ENCODE results near the gene FPR1.

FPR1 gene

DNA sequence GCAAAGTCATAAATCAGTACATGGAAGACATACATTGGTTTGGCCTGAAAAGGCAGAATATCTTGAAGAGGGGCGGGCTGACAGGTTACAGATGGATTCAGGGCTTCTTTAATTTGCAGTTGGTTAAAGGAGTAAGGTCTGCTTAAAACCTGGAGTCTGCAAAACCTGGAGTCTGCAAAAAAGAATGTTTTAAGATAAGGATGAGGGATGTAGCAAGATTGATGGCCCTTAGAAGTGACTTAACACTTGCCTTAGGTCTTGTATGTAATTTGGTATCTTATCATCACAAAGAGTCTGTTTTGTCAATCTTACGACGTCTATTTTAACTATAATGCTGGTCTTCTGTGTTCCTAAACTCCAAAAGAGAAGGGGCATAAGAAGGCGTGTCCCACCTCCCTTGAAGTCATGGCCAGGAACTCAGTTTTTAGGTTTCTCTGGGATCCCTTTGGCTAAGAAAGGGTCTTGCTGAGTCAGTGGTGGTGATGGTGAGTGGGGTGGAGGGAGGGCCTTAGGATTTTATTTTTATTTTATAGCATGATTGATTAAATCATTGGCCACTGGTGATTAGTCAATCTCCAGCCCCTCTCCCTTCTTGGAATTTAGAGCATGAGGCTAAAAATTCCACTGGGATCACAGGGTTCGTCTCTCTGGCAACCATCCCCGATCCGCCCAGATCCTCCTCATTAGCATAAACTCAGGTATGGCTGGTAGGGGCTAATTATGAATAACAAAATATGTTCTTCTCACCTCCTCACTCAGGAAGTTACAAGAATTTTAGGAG lies 17.7 kb downstream of the FPR1 start:
- DNase-seq, result no peak

DNA sequence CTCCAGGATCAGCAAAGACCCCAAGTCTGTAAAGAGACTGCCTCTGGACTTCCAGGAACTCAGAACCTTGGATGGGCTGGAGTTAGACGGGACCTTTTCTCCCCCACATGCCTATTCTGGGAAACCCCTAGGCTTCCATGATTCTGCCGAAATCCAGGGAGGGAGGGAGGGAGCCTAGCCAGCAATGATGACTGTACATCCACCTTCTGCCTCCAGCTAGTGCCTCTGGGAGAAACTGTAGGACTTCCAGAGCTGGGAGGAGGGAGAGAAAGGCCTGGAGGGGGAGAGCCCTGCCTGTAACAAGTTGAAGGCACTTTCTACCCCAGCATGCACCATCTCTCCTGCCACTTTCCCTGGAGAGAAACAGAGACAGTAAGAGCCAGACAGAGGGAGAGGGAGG lies 21.9 kb downstream of the FPR1 start:
- no peak for DNase-seq

DNA sequence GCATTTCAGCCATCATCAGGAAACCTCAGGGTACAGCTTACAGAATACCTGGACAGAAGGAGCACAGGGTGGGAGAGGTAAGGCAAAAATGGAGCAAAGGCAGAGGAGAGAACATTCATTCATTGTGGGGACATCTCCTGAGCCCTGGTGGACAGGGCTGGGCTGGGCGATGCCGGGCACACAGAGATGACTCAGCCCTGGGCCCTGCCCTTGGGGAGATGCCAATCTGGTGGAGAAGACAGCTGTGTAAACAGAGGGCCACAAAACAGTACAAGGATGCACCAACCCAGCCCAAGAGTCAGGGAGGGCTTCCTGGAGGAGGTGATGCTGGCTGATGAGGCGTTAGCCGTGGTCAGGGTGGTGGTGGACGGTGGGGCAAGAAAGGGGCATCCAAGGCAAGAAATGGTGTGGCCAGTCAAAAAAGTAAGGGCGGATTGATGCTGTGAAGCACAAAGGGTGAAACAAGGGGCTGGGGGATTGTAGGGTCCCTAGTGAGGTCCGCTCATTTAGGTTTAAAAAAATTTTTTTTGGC lies 24.3 kb downstream of the FPR1 start:
- DNase-seq, result no peak

DNA sequence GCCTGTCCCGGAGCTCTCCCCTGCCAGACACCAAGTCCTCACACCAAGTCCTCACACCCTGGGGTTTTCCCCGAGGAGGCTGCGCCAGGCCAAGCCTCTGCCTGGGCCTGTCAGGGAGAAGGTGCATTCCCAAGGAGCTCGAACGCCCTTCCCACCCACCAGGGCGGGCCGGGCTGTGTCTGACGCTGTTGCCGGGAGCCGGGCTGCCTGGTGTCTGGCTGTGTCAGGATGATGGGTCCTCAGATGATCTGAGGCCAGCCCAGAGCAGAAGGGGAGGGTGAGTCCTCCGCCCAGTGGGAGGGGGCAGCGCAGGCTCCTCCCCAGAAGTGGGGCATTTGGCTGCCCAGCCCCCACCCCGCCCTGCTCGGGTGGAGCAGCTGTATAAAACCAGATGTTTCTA lies 25.6 kb downstream of the FPR1 start:
- DNase-seq, result no peak

DNA sequence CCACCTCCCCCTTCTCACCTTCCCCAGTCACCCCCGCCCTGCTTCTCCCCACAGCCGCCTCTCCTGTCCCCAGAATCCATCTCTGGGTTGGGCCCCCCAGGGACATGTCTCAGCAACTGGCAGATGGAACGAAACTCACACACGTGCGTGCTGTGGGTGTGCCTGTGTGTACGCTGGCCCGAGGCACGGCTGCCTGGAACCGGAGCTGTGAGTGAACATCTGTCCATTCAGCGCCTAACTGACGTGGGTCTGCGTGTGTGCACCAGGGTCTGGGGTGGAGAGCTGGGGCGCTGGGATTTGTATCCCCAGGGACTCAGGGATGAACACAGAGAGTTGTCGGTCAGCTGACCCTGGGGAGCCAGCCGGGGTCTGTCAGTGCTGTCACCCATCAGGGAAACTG lies 27.1 kb downstream of the FPR1 start:
- DNase-seq, result no peak

DNA sequence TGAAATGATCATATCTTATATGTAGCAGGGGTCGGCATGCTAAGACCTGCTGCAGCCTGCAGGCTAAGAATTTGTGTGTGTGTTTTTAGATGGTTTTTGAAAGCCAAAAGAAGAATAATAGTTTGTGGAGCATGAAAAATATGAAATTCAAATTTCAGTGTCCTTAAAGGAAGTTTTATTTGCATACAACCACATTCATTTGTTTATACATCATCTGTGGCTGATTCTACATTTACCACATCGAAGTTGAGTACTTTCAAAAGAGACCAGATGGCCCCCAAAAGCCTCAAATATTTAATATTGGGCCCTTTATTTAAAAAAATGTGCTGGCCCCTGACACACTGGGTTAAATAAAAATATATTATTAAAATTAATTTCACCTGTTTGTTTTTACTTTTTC lies 29.2 kb downstream of the FPR1 start:
- no peak for DNase-seq

DNA sequence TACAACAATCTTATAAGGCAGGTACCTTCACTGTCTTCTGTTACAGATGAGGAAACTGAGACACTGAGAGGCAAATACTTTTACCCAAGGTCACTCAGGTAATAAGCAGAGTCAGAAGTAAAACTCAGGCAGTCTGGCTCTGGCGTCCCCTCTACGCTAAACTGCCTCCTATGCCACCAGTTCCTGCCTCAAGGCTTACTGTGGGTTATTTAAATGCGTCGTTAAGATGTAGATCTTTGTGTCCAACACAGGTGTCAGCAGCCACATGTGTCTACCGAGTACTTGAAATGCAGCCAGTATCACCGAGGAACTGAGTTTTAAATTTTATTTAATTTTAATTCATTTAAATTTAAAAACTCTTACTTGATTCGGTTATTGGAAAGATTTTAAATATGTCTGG lies 29.8 kb downstream of the FPR1 start:
- DNase-seq, result no peak

DNA sequence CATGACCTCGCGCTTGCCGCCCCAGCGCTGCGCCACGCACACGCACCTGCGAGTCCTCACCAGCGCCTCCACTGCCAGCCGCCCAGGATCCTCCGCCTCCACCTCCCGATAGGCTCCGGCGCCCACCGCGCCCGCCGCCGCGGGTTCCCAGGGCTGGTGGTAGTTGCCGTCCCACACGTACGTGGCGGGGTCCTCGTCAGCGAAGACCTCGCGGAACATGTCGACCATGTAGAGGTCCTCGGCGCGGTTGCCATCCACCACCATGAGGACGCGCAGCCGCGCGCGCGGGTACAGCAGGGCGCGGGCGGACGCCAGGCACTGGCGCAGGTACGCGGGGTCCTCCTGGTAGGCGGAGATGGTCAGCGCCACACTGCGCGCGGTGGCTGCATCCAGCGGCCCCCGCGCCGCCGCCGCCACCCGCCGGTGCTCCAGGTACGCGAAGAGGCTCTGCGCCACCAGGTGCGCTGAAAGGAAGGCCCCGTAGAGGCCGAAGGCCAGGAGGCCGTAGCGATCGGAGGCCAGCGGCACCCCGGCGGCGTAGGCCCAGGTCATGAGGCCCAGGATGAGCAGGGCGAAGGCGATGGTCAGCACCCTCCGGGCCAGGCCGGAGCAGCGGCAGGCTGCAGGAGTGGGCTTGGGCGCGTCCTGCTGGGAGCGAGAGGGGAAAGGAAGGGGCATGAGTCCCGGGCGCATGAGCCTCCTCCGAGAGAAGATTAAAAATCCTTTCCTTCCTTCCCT lies 32.3 kb downstream of the FPR1 start:
- DNase-seq, result no peak

DNA sequence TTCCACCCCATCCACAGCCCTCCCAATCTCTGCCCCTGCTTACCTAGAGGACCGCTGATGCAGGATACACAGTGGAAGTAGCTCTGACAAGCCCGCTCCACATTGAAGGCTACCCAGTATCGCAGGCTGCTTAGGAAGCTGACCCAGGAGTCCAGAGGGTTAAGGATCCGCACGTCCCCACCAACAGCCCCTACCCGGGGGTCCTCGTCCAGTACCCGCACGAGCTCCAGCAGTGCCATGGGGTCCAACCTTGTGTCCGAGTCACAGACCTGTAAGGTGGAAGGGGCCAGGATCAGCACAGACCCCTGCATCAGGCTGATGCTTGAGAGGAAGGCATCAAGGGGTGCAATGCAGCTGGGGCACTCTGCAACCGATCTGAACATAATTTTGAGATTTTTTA lies 34.8 kb downstream of the FPR1 start:
- DNase-seq, result no peak

DNA sequence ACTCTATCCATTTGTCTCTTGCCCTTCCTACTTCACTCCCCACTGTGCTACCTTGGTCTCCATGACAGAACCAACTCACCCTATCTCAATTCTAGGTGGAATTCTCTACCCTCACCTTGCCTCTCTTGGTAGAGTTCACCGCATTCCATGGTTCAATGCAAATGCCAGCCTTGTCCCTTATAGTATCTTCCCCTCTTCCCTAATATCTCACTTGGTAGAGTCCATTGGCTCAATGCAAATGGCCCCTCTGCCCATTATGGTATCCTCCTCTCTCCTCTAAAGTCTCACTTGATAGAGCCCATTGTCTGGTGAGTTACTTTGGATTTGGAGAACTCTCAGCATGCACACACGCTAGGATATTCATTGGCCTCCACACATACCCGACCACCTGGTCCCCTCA lies 35.8 kb downstream of the FPR1 start:
- no peak for DNase-seq

DNA sequence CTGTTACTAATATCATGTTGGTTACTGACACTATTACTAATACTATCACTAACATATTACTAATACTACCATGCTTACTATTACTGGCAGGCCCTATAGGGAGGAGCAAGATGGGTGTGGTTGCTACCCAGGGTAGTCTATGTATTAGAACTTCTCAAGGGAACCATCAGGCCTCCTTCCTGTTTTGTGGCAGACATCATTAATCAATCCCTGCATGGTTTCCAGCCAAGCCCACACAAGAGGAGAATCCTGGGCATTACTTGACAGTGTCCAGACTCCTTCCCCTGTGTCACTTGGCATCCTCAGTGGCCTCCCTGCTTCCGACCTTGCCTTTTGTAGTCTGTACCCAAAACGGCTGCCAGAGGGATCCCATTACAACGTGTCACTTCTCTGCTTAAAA lies 36.8 kb downstream of the FPR1 start:
- DNase-seq, result no peak

DNA sequence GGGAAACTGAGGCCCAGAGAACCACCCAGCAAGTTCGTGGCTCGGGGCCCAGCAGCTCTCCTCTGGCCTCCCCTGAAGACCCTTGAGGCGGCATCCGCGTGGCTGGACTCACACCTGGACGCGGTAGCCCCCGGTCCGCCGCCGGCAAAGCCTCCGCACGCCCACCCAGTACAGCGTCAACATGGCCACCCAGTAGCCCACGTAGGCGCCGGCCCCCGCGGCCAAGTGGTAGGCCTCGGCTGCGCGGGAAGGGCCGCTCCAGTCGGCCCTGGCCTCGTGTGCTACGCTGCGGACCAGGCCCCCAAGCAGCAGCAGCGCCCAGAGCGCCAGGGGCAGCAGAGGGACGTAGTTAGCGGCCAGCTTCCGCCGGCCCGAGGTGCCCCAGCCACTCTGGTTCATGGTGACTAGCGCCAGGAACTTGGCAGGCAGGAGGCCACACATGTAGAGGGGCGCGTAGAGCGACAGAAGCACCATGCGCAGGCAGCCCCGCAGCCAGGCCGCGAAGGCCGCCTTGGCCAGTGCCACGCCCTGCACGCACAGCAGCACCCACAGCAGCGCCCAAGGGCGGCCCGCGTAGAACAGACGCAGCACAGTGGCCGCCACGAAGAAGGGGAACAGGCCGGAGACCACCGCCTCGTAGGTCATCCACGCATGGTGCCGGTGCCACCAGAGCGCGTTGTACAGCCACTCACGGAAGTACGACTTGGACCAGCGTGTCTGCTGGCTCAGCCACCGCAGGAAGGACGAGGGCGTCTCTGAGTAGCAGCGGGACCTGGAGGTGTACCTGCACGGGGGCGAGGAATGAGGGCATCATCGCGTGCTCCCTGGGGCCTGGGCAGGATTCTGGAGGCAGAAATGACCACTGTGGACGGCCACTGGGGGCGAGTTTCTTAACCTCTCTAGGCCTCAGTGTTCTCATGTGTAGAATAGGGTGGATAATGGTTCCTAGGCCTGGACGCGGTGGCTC lies 38.1 kb downstream of the FPR1 start:
- no peak for DNase-seq

DNA sequence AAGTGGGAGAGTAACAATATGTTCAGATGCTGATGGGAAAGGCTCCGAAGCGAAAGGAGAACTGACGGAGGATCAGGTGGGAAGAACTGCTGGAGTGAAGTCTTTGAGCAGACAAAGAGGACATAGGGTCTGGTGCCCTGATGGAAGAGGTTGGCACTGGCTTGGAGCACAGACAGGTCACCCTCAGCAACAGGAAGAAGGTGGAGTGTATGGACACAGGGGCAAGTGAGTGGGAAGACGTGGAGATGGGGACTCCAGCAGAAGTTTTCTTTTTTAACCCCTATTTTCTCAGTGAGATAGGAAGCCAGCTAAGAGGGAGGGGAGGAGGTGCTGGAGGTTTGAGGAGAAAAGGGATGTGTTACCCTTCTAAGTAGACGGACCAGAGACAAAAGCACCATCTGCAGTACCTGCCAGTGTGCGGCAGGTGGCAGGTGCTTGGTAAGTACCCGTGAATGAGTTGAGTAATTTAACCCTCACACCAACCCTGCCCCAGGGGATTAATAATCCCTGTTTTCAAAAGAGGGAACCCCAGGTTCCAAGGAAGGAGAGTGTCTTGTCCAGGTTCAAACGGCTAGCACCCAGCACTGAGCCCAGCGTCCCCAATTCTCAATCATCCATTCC lies 39.1 kb downstream of the FPR1 start:
- no peak for DNase-seq

DNA sequence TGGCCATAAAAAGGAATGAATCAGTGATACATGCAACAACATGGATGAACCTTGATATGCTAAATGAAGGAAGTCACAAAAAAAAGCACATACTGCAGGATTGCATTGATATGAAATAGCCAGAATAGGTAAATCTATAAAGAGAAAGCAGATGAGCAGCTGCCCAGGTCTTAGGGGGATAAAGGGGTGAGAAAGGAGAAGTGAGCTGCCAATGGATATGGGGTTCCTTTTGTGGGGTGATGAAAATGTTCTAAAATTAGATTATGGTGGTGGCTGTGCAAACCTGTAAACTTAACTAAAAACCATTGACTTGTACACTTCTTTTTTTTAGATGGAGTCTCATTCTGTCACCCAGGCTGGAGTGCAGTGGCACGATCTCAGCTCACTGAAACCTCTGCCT lies 40.0 kb downstream of the FPR1 start:
- DNase-seq, result no peak

DNA sequence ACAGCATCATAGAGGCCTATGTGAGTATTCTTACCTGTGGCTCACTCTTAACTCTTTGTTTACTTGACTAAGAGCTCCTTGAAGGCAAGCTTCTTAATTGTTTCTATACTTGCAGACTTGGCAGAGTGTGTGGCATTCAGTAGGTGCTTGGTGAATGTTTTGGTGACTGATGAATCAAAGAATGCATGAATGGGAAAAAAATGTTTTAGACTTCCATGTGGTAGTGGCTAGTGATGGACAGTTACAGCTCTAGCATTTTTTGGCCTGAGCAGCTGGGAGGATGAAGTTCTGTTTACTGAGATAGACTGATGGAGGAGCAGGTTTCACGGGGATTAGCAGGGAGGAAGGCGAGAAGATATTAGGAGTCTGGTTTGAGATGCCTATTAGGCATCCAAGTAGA lies 41.5 kb downstream of the FPR1 start:
- no peak for DNase-seq

DNA sequence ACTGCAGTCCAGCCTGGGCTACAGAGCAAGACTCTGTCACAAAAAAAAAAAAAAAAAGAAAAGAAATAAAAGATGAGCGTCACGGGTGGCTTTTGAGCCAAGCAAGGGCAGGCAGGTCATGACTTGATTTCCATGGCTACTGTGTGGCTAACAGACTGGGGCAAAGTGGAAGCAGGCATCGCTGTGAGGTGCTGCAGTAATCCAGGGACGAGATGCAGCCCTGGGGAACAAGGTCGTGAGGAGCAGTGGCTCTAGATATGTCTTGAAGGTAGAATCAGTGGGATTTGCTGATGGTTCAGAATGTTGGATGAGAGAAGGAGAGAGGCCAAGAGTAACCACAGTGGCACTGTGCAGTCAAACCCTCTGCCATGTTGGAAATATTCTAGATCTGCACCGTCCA lies 42.1 kb downstream of the FPR1 start:
- DNase-seq, result no peak

DNA sequence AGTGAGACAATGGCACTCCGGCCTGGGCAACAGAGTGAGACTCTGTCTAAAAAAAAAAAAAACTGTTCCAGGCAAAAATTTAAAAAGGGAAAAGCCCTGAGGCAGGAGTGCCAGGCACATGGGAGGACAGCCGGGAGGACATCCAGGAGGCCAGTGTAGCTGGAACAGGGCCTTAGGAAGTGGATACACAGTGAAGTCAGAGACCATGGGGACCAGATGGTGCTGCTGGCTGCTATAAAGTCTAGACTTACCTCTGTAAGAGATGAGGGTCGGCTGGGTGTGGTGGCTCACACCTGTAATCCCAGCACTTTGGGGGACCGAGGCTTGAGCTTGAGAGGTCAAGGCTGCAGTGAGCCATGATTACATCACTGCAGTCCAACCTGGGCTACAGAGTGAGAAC lies 42.9 kb downstream of the FPR1 start:
- DNase-seq, result no peak

DNA sequence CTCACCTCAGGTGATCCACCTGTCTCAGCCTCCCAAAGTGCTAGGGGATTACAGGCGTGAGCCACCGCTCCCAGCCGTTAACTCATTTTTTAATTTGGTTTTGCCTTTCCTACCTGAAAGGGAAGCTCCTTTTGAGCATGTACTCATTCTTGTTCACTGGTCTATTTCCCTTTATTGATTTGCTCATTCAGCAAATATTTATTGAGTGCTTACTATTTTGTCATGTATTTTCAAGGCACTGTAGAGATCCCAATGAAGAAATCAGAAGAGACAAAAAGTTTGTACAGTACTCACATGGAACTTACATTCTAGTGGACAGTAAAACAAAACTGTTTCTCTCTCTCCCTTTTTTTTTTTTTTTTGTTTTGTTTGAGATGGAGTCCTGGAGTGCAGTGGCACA lies 44.8 kb downstream of the FPR1 start:
- DNase-seq, result no peak

DNA sequence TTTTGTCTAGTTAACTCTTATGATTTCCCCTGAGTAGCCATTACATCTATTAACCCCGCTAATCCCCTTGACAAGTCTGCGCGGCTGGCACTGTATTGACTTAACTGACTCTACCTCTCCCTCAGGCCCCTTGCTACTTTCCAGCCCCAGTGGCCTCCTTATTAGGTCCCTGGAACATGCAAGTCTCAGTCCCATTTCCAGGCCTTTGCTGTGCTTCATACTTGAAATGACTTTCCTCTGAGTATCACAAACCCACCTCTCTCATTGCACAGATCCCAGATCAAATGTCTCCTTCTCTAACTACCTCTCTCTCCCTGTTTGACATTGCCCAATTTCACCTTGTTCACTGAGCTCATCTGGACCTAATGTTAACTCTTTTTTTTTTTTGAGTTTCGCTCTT lies 45.4 kb downstream of the FPR1 start:
- no peak for DNase-seq

DNA sequence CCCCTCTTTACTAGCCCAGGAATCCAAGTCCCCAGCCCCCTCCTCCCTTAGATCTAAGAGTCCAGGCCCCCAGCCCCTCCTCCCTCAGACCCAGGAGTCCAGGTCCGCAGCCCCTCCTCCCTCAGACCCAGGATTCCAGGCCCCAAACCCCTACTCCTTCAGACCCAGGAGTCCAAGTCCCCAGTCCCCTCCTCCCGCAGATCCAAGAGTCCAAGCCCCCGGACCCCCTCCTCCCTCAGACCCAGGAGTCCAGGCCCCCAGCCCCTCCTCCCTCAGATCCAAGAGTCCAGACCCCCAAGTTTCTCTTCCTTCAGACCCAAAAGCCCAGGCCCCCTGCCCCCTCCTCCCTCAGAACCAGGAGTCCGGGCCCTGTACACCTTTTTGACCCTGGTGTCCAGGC lies 47.1 kb downstream of the FPR1 start:
- no peak for DNase-seq

DNA sequence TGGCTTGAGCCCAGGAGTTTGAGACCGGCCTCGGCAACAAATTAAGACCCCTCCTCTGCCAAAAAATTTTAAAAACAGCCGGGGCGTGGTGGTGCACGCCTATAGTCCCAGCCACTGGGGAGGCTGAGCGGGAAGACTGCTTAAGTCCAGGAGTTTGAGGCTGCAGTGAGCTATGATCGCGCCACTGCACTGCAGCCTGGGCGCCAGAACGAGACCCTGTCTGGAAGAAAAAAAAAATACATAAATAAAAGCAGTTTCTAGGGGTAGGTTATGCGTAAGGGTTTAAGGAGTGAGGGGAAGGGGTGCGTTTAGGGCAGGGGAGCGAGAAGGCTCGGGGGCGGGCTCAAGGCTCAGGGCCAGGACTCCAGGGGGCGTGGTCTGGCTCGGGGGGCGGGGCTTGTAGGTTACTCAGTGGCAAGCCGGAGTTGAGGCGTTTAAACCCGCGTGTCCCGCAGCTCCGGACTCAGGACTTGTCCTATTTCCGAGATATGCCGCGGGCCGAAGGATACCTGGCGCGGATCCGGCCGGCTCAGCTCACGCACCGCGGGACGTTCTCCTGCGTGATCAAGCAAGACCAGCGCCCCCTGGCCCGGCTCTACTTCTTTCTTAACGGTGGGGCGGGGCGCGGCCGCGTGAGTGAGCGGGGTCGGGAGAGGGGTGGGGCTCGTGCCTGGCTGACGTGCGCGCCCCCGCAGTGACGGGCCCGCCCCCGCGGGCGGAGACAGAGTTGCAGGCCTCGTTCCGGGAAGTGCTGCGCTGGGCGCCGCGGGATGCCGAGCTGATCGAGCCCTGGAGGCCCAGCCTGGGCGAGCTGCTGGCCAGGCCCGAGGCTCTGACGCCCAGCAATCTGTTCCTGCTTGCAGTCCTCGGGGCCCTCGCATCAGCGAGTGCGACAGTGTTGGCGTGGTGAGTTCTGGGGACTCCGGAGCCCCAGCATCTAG lies 47.8 kb downstream of the FPR1 start:
- peak; percentile 60 for DNase-seq
